Stimulated activated CD4-positive, alpha-beta T cell treated with anti-CD3 and anti-CD28 coated beads, Interleukin-15, amount 100 ng/mL, for 24 hours (primary cell): ENCODE results near the gene CYP4F3.
"Not testable (repeated sequence)": the region's sequence is repeated elsewhere in the genome, so short reads cannot be mapped to it uniquely, and the experiment has no call there.

Experiments
- DNase-seq: peaks from one replicate; pipeline ENCODE4 v3.0.0-alpha.2; 2020

The CYP4F3 gene

DNA sequence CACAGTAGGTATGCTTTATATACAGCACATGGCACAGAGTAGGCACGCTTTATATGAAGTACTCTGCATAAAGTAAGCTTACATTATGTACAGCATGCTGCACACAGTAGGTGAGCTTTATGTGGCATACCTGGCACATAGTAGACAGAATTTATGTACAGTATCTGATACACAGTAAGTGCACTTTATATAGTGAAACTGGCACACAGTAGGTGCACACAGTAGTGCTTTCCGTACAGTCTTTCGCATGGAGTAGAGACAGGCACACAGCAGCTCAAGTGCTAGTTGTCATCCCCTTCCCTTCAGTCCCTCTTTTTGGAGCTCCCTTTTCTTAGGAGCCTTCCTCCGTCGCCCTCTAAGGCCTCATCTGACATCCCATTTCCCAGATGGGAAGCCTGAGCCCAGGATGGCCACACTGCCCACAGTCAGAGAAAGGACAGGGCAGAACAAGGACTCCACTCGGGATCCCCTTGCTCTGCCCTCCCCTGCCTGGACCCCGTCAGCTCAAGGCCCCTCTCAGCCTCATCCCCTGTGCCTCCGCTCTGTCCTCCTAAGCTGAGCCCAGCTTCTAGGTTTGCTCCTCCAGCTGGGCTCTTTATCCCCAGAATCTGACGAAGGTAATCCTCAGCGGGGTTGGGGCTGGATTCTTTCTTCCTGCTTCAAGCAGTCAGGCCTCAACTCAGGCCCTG is 31.3 kb downstream of the CYP4F3 start:
- no peak for DNase-seq

- peak; percentile 40 for DNase-seq
Measured at GRCh38 chr19:15672580-15673175, 32.0 kb downstream of the CYP4F3 start, which contains the start of gene CYP4F12. Gene CYP4F12, plus strand, starts transcription at chr19:15673087. Its CDS starts 443 bp downstream, at chr19:15673530.

GRCh38 chr19:15673176-15673654 is 32.5 kb downstream of the CYP4F3 start:
- DNase-seq, result no peak

DNA sequence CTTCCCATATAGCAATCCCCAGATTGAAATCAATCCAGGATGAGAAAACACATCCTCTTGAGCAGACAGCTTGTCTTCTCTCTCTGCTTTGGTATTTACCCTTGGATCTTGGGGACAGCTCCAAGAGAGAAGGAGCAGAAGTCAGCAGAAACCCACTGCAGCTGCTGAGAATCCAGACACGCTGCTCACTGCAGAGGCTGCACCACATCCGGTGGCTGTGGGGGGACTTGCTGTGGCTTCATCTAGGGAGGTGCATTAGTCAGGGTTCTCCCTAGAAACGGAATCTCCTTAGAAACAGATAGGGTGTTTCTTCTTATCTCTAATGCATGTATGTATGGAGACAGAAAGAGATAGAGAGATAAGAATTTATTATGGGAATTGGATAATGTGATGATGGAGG is 34.9 kb downstream of the CYP4F3 start:
- DNase-seq, result no peak

- no peak for DNase-seq
Measured at GRCh38 chr19:15679089-15679488, 38.4 kb downstream of the CYP4F3 start.

DNA sequence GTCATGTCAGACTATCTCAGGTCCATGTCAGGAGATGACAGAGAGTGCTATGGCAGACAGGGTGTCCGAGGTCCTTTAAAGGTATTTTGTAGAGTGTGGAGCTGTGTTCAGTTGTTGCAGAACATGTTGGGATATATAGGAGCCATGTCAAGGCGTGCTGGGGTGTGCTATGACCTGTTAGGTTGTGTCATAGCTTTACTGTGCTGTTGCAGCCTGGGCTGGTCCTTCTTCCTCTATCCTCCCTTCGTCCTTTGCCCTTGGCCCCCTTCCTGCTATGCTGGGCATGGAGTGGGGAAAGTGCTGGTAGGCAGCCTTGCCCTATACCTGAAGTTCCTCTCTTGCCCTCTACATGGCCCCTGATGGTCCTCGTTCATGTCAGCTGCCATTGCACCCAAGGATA is 39.2 kb downstream of the CYP4F3 start:
- DNase-seq, result not testable (repeated sequence)

DNA sequence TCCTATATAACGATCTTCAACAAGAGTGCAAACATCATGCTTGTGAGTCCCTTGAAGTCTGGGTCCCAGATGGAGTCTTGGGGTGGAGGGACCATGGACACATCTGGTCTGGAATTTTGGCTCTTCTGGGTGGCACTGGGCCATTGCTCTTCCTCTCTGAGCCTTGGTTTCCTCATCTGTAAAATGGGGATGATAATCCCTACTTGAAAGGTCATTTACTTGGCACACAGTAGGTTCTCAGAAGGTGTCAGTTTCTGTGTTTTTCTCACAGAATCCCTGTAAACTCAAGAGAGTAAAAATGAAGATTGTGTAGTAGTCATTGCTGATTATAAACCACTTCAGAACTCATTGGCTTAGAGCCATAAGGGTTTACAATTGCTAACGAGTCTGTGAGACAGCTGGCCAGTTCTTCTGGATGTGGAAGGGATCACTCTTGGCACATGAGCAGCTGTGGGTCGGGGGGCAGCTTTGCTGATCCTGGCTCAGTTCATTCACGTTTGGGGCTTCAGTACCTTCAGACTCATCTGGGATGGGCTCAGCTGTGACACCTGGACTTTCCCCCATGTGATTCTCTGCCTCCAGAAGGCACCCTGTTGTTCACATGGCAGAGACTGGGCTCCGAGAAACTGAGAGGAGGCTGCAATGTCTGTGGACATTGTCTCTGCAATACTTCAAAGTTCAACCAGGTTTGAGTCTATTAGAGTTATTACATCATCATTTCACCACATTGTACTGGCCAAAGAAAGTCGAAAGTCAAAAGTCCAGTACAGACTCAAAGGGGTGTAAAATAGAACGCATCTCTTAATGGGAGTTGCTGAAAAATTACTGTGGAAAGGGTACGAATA is 40.0 kb downstream of the CYP4F3 start:
- no peak for DNase-seq

DNA sequence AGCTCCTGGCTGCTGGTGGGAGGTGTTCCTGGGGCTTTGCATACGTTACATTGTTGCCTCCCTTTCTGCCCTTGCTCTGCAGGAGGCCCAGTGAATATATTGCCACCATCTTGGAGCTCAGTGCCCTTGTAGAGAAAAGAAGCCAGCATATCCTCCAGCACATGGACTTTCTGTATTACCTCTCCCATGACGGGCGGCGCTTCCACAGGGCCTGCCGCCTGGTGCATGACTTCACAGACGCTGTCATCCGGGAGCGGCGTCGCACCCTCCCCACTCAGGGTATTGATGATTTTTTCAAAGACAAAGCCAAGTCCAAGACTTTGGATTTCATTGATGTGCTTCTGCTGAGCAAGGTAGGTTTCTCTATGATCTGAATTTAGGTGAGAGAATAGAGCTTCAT is 42.7 kb downstream of the CYP4F3 start:
- DNase-seq, result no peak

DNA sequence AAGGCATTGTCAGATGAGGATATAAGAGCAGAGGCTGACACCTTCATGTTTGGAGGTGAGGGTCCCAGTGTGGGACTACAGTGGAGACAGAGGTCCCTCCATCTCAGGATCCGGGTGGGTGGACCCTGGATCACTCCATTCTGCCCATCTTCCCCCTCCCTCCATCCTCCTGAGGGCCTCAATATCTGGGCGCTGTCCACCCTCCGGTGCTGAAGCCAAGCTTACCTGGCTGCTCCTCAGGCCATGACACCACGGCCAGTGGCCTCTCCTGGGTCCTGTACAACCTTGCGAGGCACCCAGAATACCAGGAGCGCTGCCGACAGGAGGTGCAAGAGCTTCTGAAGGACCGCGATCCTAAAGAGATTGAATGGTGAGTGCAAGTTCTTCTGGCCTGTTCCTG is 44.1 kb downstream of the CYP4F3 start:
- DNase-seq, result no peak

GRCh38 chr19:15696654-15697194 is 56.0 kb downstream of the CYP4F3 start:
- DNase-seq, result no peak

- DNase-seq, result no peak
Measured at GRCh38 chr19:15701757-15702533, 61.2 kb downstream of the CYP4F3 start.

- DNase-seq, result peak; percentile 40
Measured at GRCh38 chr19:15702534-15702930, 61.8 kb downstream of the CYP4F3 start.
